D721Med (cell line): Measurements from ENCODE around the gene PPIF.

Experiments used
- DNase-seq: peaks from one replicate; pipeline ENCODE4 v3.0.0; 2011; ENCODE audit warnings: low spot score; ENCODE audit not compliant: insufficient read length
- FAIRE-seq: peaks from 2 replicates; lab custom pipeline; 2011; peaks lifted over from hg19 to GRCh38; lab: Jason Lieb, UNC
- CTCF ChIP-seq: IDR thresholded peaks from 2 replicates; pipeline ENCODE4 v1.5.1; 2012; ENCODE audit warnings: mild to moderate bottlenecking, control low read depth; ENCODE audit not compliant: insufficient read depth; ENCODE audit errors: missing control alignments

The PPIF gene

GRCh38 chr10:79390057-79390456 lies 42.8 kb downstream of the PPIF start:
- DNase-seq (no peak), FAIRE-seq (no peak)
- TF ChIP-seq CTCF = no peak

- peak; percentile 8 for DNase-seq
- FAIRE-seq = no peak
- no peak for TF ChIP-seq CTCF
These were observed 43.4 kb downstream of the PPIF start for GRCh38 chr10:79390551-79391229.

GRCh38 chr10:79391231-79392019 lies 44.2 kb downstream of the PPIF start:
- FAIRE-seq = no peak
- no peak for TF ChIP-seq CTCF
- peak; percentile 12 for DNase-seq

GRCh38 chr10:79392020-79392398 lies 44.7 kb downstream of the PPIF start:
- no peak for TF ChIP-seq CTCF
- no peak for DNase-seq
- FAIRE-seq = no peak

GRCh38 chr10:79392506-79393176 lies 45.4 kb downstream of the PPIF start:
- no peak for FAIRE-seq
- no peak for TF ChIP-seq CTCF
- peak; percentile 15 for DNase-seq

GRCh38 chr10:79393221-79393923 lies 46.1 kb downstream of the PPIF start:
- FAIRE-seq (no peak), DNase-seq (no peak)
- TF ChIP-seq CTCF = no peak
